ENCODE data around the gene PGBD2. TPM values are rescaled to one million over a fixed set of nuclear protein-coding genes. Genes with fewer than 3 reads are reported as not detected.
"Not testable (repeated sequence)": the region's sequence is repeated elsewhere in the genome, so short reads cannot be mapped to it uniquely, and the experiment has no call there.

Gene PGBD2
- total RNA-seq, 4 donors from 2014 or later: 4.1 to 9.5 (median 6.7) TPM

- Histone ChIP-seq H3K4me3 (no peak overlapping the region), H3K36me3 (no peaks in the 10 kb centered on the region), H3K9me3 (no peaks in the 10 kb centered on the region), H3K27me3 (no peaks in the 10 kb centered on the region), H3K27ac (no peak overlapping the region), H3K4me1 (peaks cover 0 to 12% (median 0%) of the 10 kb centered on the region in 3 donors)
- intact Hi-C loops (cut with DNase I): no loop called here
- no peak for TF ChIP-seq CTCF (IDR thresholded peaks at IDR 0.05)
- no peak for TF ChIP-seq POLR2A (IDR thresholded peaks at IDR 0.05)
- no peak for DNase-seq
- 64 to 69% methylated on average over 1 of the region's 1 CpG for WGBS, 2 donors
Observed at GRCh38 chr1:248884632-248885295, 21.3 kb upstream of the PGBD2 start.

- intact Hi-C loops (cut with DNase I): no loop called here
- Histone ChIP-seq H3K9me3 (no peaks in the 10 kb centered on the region), H3K36me3 (no peaks in the 10 kb centered on the region), H3K4me1 (peaks cover 0 to 12% (median 0%) of the 10 kb centered on the region in 3 donors), H3K27ac (no peak overlapping the region), H3K27me3 (no peaks in the 10 kb centered on the region), H3K4me3 (no peak overlapping the region)
- TF ChIP-seq POLR2A (IDR thresholded peaks at IDR 0.05): no peak
- no peak for TF ChIP-seq CTCF (IDR thresholded peaks at IDR 0.05)
- no peak for DNase-seq
- 71 to 81% methylated on average over 1 of the region's 1 CpG for WGBS, 2 donors
Observed at GRCh38 chr1:248885646-248886045, 20.4 kb upstream of the PGBD2 start.

- DNase-seq: no peak
- intact Hi-C loops (cut with DNase I): no loop called here
- H3K36me3 ChIP-seq: no peaks in the 10 kb centered on the region
- no peak overlapping the region for H3K27ac ChIP-seq
- TF ChIP-seq POLR2A (IDR thresholded peaks at IDR 0.05): no peak
- no peaks in the 10 kb centered on the region for H3K9me3 ChIP-seq
- H3K4me1 ChIP-seq: peaks cover 0 to 7% (median 0%) of the 10 kb centered on the region in 3 donors
- WGBS, 2 donors: 0% methylated on average over 1 of the region's 1 CpG
- H3K27me3 ChIP-seq: no peaks in the 10 kb centered on the region
- H3K4me3 ChIP-seq: no peak overlapping the region
Observed at GRCh38 chr1:248886237-248886895, 19.7 kb upstream of the PGBD2 start.

GRCh38 chr1:248889914-248890243 lies 16.2 kb upstream of the PGBD2 start:
- H3K27ac ChIP-seq; H3K4me3 ChIP-seq; H3K36me3 ChIP-seq; DNase-seq; H3K9me3 ChIP-seq; H3K4me1 ChIP-seq; H3K27me3 ChIP-seq; intact Hi-C loops (cut with DNase I): not testable (repeated sequence)
- 87 to 89% methylated on average over 7 to 10 of the region's 10 CpGs for WGBS, 2 donors

GRCh38 chr1:248890549-248891498 lies 15.2 kb upstream of the PGBD2 start:
- Histone ChIP-seq H3K4me1 (no peaks in the 10 kb centered on the region), H3K4me3 (no peak overlapping the region), H3K36me3 (no peaks in the 10 kb centered on the region), H3K27me3 (peaks cover 0 to 4% (median 0%) of the 10 kb centered on the region in 4 donors), H3K27ac (no peak overlapping the region), H3K9me3 (no peaks in the 10 kb centered on the region)
- intact Hi-C loops (cut with DNase I): no loop called here
- 83 to 90% methylated on average over 9 of the region's 9 CpGs for WGBS, 2 donors
- no peak for DNase-seq
- no peak for TF ChIP-seq POLR2A (IDR thresholded peaks at IDR 0.05)
- TF ChIP-seq CTCF (IDR thresholded peaks at IDR 0.05): no peak

- no peak for DNase-seq
- Histone ChIP-seq H3K4me1 (peaks cover 0 to 6% (median 0%) of the 10 kb centered on the region in 3 donors), H3K36me3 (no peaks in the 10 kb centered on the region), H3K4me3 (no peak overlapping the region), H3K9me3 (no peaks in the 10 kb centered on the region), H3K27me3 (peaks cover 0 to 11% (median 0%) of the 10 kb centered on the region in 4 donors), H3K27ac (no peak overlapping the region)
- intact Hi-C loops (cut with DNase I): no loop called here
- TF ChIP-seq CTCF (IDR thresholded peaks at IDR 0.05) (no peak), POLR2A (IDR thresholded peaks at IDR 0.05) (no peak)
- WGBS, 2 donors: 57 to 81% methylated on average over 2 of the region's 2 CpGs
Observed at GRCh38 chr1:248891758-248892157, 14.3 kb upstream of the PGBD2 start.

Data from esophagus squamous epithelium (tissue), 5 donors.